Smooth muscle cell (in vitro differentiated cells): ENCODE data around the gene SPATS2. TPM values are rescaled to one million over a fixed set of nuclear protein-coding genes. Genes with fewer than 3 reads are reported as not detected.

Experiments used
- DNase-seq: peaks from one replicate; lab custom pipeline; 2025; ENCODE audit not compliant: unreplicated experiment; lab: John Stamatoyannopoulos, UW
- H2AFZ ChIP-seq: fragments of 200-600 bp; sonication (generic); 2 replicates; pipeline ENCODE4 v1.6.0; 2016; ENCODE audit warnings: antibody characterized with exemption, low read depth, mild to moderate bottlenecking
- H3F3A ChIP-seq: fragments of 200-600 bp; sonication (generic); 2 replicates; pipeline ENCODE4 v1.6.0; 2017; ENCODE audit warnings: antibody characterized with exemption, low read depth
- H3K27ac ChIP-seq: fragments of 200-600 bp; sonication (generic); 2 replicates; pipeline ENCODE4 v1.5.1; 2016; ENCODE audit warnings: low read depth, mild to moderate bottlenecking
- H3K27me3 ChIP-seq: fragments of 200-600 bp; sonication (generic); 2 replicates; pipeline ENCODE4 v1.6.1; 2016; ENCODE audit warnings: low read depth, mild to moderate bottlenecking
- H3K36me3 ChIP-seq: fragments of 200-600 bp; sonication (generic); 2 replicates; pipeline ENCODE4 v1.5.1; 2016; ENCODE audit warnings: low read depth
- H3K4me1 ChIP-seq: fragments of 200-600 bp; sonication (generic); 2 replicates; pipeline ENCODE4 v1.5.1; 2016; ENCODE audit warnings: low read depth
- H3K4me2 ChIP-seq: fragments of 200-600 bp; sonication (generic); 2 replicates; pipeline ENCODE4 v1.6.0; 2016; ENCODE audit warnings: mild to moderate bottlenecking
- H3K4me3 ChIP-seq: fragments of 200-600 bp; sonication (generic); 2 replicates; pipeline ENCODE4 v1.5.1; 2016; ENCODE audit warnings: mild to moderate bottlenecking
- H3K79me2 ChIP-seq: fragments of 200-600 bp; sonication (generic); 2 replicates; pipeline ENCODE4 v1.6.0; 2016; ENCODE audit warnings: low read depth, mild to moderate bottlenecking
- H3K9ac ChIP-seq: fragments of 200-600 bp; sonication (generic); 2 replicates; pipeline ENCODE4 v1.6.0; 2016; ENCODE audit warnings: low read depth
- H3K9me3 ChIP-seq: fragments of 200-600 bp; sonication (generic); replicated peaks from 2 replicates; pipeline ENCODE4 v1.5.1; 2016; ENCODE audit warnings: low read depth
- H4K20me1 ChIP-seq: fragments of 200-600 bp; sonication (generic); 2 replicates; pipeline ENCODE4 v1.6.0; 2016; ENCODE audit warnings: low read depth
- CTCF ChIP-seq: fragments of 200-600 bp; sonication (generic); IDR thresholded peaks from 2 replicates; pipeline ENCODE4 v1.5.1; 2017; ENCODE audit warnings: borderline replicate concordance, mild to moderate bottlenecking, antibody characterized with exemption; ENCODE audit not compliant: insufficient read depth, poor library complexity, severe bottlenecking
- WGBS: methylation state at CpG from one replicate; pipeline ENCODE4 v1.1.7; 2016; ENCODE audit warnings: low lambda C conversion rate; 5-methylcytosine and 5-hydroxymethylcytosine counted together
- polyA plus RNA-seq: library from polyadenylated mRNA; unstranded; fragments of >200 nt; fragmentation: Nextera tagmentation; extraction: Ambion mirVana; gene quantifications from 2 replicates; pipeline ENCODE4 v1.2.1, GENCODE V29; 2016
- total RNA-seq: library from RNA; depleted of rRNA; stranded (reverse); fragments of >200 nt; gene quantifications from 2 replicates; pipeline ENCODE4 v1.2.3, GENCODE V29; 2014

The SPATS2 gene
- total and polyA plus RNA-seq, 2 experiments from 2014 or later: 33.6 to 35.6 TPM

GRCh38 chr12:49349266-49349665 is 18.0 kb upstream of the SPATS2 start:
- H3K27ac ChIP-seq: no peak overlapping the region
- DNase-seq: no peak
- 94% methylated on average over 11 of the region's 11 CpGs for WGBS
- H3K36me3 ChIP-seq: no peaks in the 10 kb centered on the region
- no peak overlapping the region for H3K4me2 ChIP-seq
- H3K4me1 ChIP-seq: peaks cover 22% of the 10 kb centered on the region
- H3F3A ChIP-seq: no peaks in the 10 kb centered on the region
- H4K20me1 ChIP-seq: no peaks in the 10 kb centered on the region
- no peak overlapping the region for H2AFZ ChIP-seq
- no peaks in the 10 kb centered on the region for H3K9me3 ChIP-seq
- no peaks in the 10 kb centered on the region for H3K79me2 ChIP-seq
- H3K9ac ChIP-seq: no peak overlapping the region
- H3K4me3 ChIP-seq: no peak overlapping the region
- TF ChIP-seq CTCF: no peak
- peaks cover 58% of the 10 kb centered on the region for H3K27me3 ChIP-seq

GRCh38 chr12:49352351-49352750 is 14.9 kb upstream of the SPATS2 start:
- no peaks in the 10 kb centered on the region for H3F3A ChIP-seq
- peaks cover 33% of the 10 kb centered on the region for H3K27me3 ChIP-seq
- no peak overlapping the region for H2AFZ ChIP-seq
- no peaks in the 10 kb centered on the region for H3K79me2 ChIP-seq
- no peak for TF ChIP-seq CTCF
- 77% methylated on average over 2 of the region's 2 CpGs for WGBS
- H3K4me3 ChIP-seq: no peak overlapping the region
- H3K9me3 ChIP-seq: no peaks in the 10 kb centered on the region
- no peak for DNase-seq
- H3K4me1 ChIP-seq: peaks cover 2% of the 10 kb centered on the region
- H3K27ac ChIP-seq: no peak overlapping the region
- H3K4me2 ChIP-seq: no peak overlapping the region
- H3K9ac ChIP-seq: no peak overlapping the region
- no peaks in the 10 kb centered on the region for H4K20me1 ChIP-seq
- no peaks in the 10 kb centered on the region for H3K36me3 ChIP-seq

GRCh38 chr12:49355913-49356312 is 11.3 kb upstream of the SPATS2 start:
- WGBS: 96% methylated on average over 10 of the region's 10 CpGs
- no peaks in the 10 kb centered on the region for H3K4me1 ChIP-seq
- H3F3A ChIP-seq: no peaks in the 10 kb centered on the region
- H3K9ac ChIP-seq: no peak overlapping the region
- DNase-seq: no peak
- H2AFZ ChIP-seq: no peak overlapping the region
- H3K79me2 ChIP-seq: no peaks in the 10 kb centered on the region
- H3K27ac ChIP-seq: no peak overlapping the region
- no peaks in the 10 kb centered on the region for H4K20me1 ChIP-seq
- H3K4me3 ChIP-seq: no peak overlapping the region
- H3K36me3 ChIP-seq: no peaks in the 10 kb centered on the region
- no peak for TF ChIP-seq CTCF
- H3K4me2 ChIP-seq: no peak overlapping the region
- peaks cover 9% of the 10 kb centered on the region for H3K27me3 ChIP-seq
- H3K9me3 ChIP-seq: no peaks in the 10 kb centered on the region

- Histone ChIP-seq H3K4me3 (no peak overlapping the region), H3K9me3 (no peaks in the 10 kb centered on the region), H3K4me1 (no peaks in the 10 kb centered on the region), H3K27me3 (peaks cover 9% of the 10 kb centered on the region), H3K36me3 (no peaks in the 10 kb centered on the region), H4K20me1 (no peaks in the 10 kb centered on the region), H3F3A (no peaks in the 10 kb centered on the region), H3K79me2 (no peaks in the 10 kb centered on the region), H2AFZ (no peak overlapping the region), H3K27ac (no peak overlapping the region), H3K4me2 (no peak overlapping the region), H3K9ac (no peak overlapping the region)
- 31% methylated on average over 3 of the region's 3 CpGs for WGBS
- no peak for DNase-seq
- TF ChIP-seq CTCF: peak; percentile 53
Measured at GRCh38 chr12:49357103-49357678, 10.1 kb upstream of the SPATS2 start.
